GF-D8 (cell line): ENCODE results near the gene DALRD3.

Experiments
- DNase-seq: peaks from one replicate; lab custom pipeline; 2025; lab: John Stamatoyannopoulos, UW

DALRD3 gene

GRCh38 chr3:49017971-49018706 lies at the start of gene DALRD3:
TSS of gene DALRD3 (minus strand) at chr3:49018580. CDS start at chr3:49018564, 16 bp downstream.
- DNase-seq: peak; percentile 53

- DNase-seq: no peak
Observed at GRCh38 chr3:49058011-49058410, 39.6 kb upstream of the DALRD3 start.

GRCh38 chr3:49057268-49057667 lies 38.9 kb upstream of the DALRD3 start:
- no peak for DNase-seq

GRCh38 chr3:49054344-49054862 lies 36.0 kb upstream of the DALRD3 start:
- DNase-seq: no peak

GRCh38 chr3:49053543-49053942 lies 35.2 kb upstream of the DALRD3 start:
- no peak for DNase-seq

GRCh38 chr3:49035281-49035680 lies 16.9 kb upstream of the DALRD3 start:
- DNase-seq: no peak

GRCh38 chr3:49034650-49035049 lies 16.3 kb upstream of the DALRD3 start:
- no peak for DNase-seq

- DNase-seq: no peak
Observed at GRCh38 chr3:49032646-49033304, 14.4 kb upstream of the DALRD3 start.

- DNase-seq: no peak
Observed at GRCh38 chr3:49030321-49030720, 11.9 kb upstream of the DALRD3 start.

GRCh38 chr3:49029563-49029884 lies 11.1 kb upstream of the DALRD3 start:
- no peak for DNase-seq

- DNase-seq: peak; percentile 80
Observed at GRCh38 chr3:49028673-49029562, 10.5 kb upstream of the DALRD3 start, which contains the start of gene IMPDH2. TSS of gene IMPDH2 (minus strand) at chr3:49029398. CDS start at chr3:49029350, 48 bp downstream.

GRCh38 chr3:49028298-49028672 lies 9.9 kb upstream of the DALRD3 start:
- DNase-seq: no peak

GRCh38 chr3:49027634-49028033 lies 9.3 kb upstream of the DALRD3 start:
- no peak for DNase-seq

GRCh38 chr3:49026536-49026935 lies 8.2 kb upstream of the DALRD3 start:
- no peak for DNase-seq

- DNase-seq: no peak
Observed at GRCh38 chr3:49025793-49026520, 7.6 kb upstream of the DALRD3 start.

GRCh38 chr3:49025005-49025792 lies 6.8 kb upstream of the DALRD3 start:
- peak; percentile 96 for DNase-seq

- no peak for DNase-seq
Observed at GRCh38 chr3:49024449-49024848, 6.1 kb upstream of the DALRD3 start.

- DNase-seq: no peak
Observed at GRCh38 chr3:49023775-49024174, 5.4 kb upstream of the DALRD3 start.

GRCh38 chr3:49022688-49023171 lies 4.3 kb upstream of the DALRD3 start:
- no peak for DNase-seq

- peak; percentile 80 for DNase-seq
Observed at GRCh38 chr3:49021813-49022687, 3.7 kb upstream of the DALRD3 start, which contains the start of gene NDUFAF3. TSS of gene NDUFAF3 (plus strand) at chr3:49022121. CDS start at chr3:49022145, 24 bp downstream.
